A549 (cell line): Measurements from ENCODE around the gene RPL13A. TPM values are rescaled to one million over a fixed set of nuclear protein-coding genes. Genes with fewer than 3 reads are reported as not detected.

ENCODE experiments used
- ATAC-seq, 2 experiments: fragments of 200-7000 bp in 1 of 2; fragments of >200 bp in 1 of 2; cut with Nextera tagmentation in 1 of 2; cut with Tn5 transposase in 1 of 2; 3 replicates each; pipeline versions ENCODE4 v1.8.0 to v1.9.1; 2018 to 2020; ENCODE audit warnings: mild to moderate bottlenecking in 1 of 2, moderate library complexity in 1 of 2
- CTCF ChIA-PET: fragments of 300-600 bp; sonication (Branson Sonifier 250); formaldehyde crosslinking; extraction: SDS; loops from one replicate; lab custom pipeline; 2021; ENCODE audit warnings: antibody characterized with exemption, inconsistent platforms; lab: Yijun Ruan, JAX
- POLR2A ChIA-PET: fragments of 350-600 bp; formaldehyde crosslinking; extraction: SDS; loops from one replicate; lab custom pipeline; 2021; ENCODE audit warnings: antibody characterized with exemption, inconsistent platforms; lab: Yijun Ruan, JAX
- DNase-seq, 2 experiments: peaks; one replicate each; pipeline versions ENCODE4 v3.0.0 to v3.0.0-alpha.2; 2011 to 2016; ENCODE audit warnings: low read depth in 1 of 2, low spot score in 1 of 2
- FAIRE-seq: peaks from 2 replicates; lab custom pipeline; 2011; peaks lifted over from hg19 to GRCh38; lab: Jason Lieb, UNC
- H3K27ac ChIP-seq, 2 experiments: fragments of >200 bp; sonication (Bioruptor Twin); formaldehyde crosslinking; 3 replicates each; pipeline ENCODE4 v1.5.1; 2016 to 2017
- H3K4me1 ChIP-seq: fragments of >200 bp; sonication (Bioruptor Twin); formaldehyde crosslinking; 3 replicates; pipeline ENCODE4 v1.6.1; 2016
- H3K4me2 ChIP-seq: fragments of >200 bp; sonication (Bioruptor Twin); formaldehyde crosslinking; 3 replicates; pipeline ENCODE4 v1.6.1; 2016
- H3K4me3 ChIP-seq: fragments of >200 bp; sonication (Bioruptor Twin); formaldehyde crosslinking; 3 replicates; pipeline ENCODE4 v1.5.1; 2016
- H3K9me3 ChIP-seq: fragments of >200 bp; sonication (Bioruptor Twin); formaldehyde crosslinking; 3 replicates; pipeline ENCODE4 v1.6.1; 2016
- BCL3 ChIP-seq: fragments of >200 bp; sonication (Bioruptor Twin); formaldehyde crosslinking; IDR thresholded peaks from 3 replicates; pipeline ENCODE4 v1.6.1; 2016
- BHLHE40 ChIP-seq: IDR thresholded peaks from 2 replicates; pipeline ENCODE4 v1.6.1; 2012; ENCODE audit warnings: low read depth, low read length, inconsistent platforms
- CTCF ChIP-seq: fragments of >200 bp; sonication (Bioruptor Twin); formaldehyde crosslinking; IDR thresholded peaks from 3 replicates; pipeline ENCODE4 v1.5.1; 2016
- E2F6 ChIP-seq: IDR thresholded peaks from 2 replicates; pipeline ENCODE4 v1.6.1; 2012; ENCODE audit warnings: low read depth, borderline replicate concordance
- ESRRA ChIP-seq: fragments of 150-350 bp; IDR thresholded peaks from 2 replicates; pipeline ENCODE4 v1.6.1; 2014; ENCODE audit warnings: mild to moderate bottlenecking, low read length, borderline replicate concordance
- FOSB ChIP-seq: fragments of 250-450 bp; sonication (Bioruptor Pico); IDR thresholded peaks from 2 replicates; pipeline ENCODE4 v1.5.0; 2020; ENCODE audit warnings: mild to moderate bottlenecking, moderate library complexity
- GATA3 ChIP-seq: IDR thresholded peaks from 2 replicates; pipeline ENCODE4 v1.6.1; 2012; ENCODE audit warnings: borderline replicate concordance
- HES2 ChIP-seq: fragments of >200 bp; sonication (Bioruptor Twin); formaldehyde crosslinking; IDR thresholded peaks from 2 replicates; pipeline ENCODE4 v1.6.1; 2016
- HEYL ChIP-seq: fragments of 250-450 bp; sonication (Bioruptor Pico); IDR thresholded peaks from 2 replicates; pipeline ENCODE4 v1.8.0; 2021; ENCODE audit warnings: mild to moderate bottlenecking, moderate library complexity
- HOXA7 ChIP-seq: fragments of 250-450 bp; sonication (Bioruptor Pico); IDR thresholded peaks from 2 replicates; pipeline ENCODE4 v1.5.0; 2020; ENCODE audit warnings: mild to moderate bottlenecking, moderate library complexity
- KDM1A ChIP-seq: fragments of 200-600 bp; sonication (generic); IDR thresholded peaks from 2 replicates; pipeline ENCODE4 v1.6.1; 2016; ENCODE audit warnings: low read depth, mild to moderate bottlenecking
- MAX ChIP-seq: IDR thresholded peaks from 2 replicates; pipeline ENCODE4 v1.6.1; 2012
- MAZ ChIP-seq: fragments of 150-350 bp; IDR thresholded peaks from 2 replicates; pipeline ENCODE4 v1.6.1; 2014; ENCODE audit warnings: antibody characterized with exemption, low read depth, low read length, borderline replicate concordance
- MYC ChIP-seq: IDR thresholded peaks from 2 replicates; pipeline ENCODE4 v1.6.1; 2012; ENCODE audit warnings: mild to moderate bottlenecking, inconsistent platforms, low read length, improper control_type of control experiment, borderline replicate concordance
- NPAS2 ChIP-seq: fragments of 250-450 bp; sonication (Bioruptor Pico); IDR thresholded peaks from 2 replicates; pipeline ENCODE4 v1.8.0; 2022; ENCODE audit warnings: mild to moderate bottlenecking, moderate library complexity, borderline replicate concordance
- NR3C1 ChIP-seq: fragments of >200 bp; sonication (Bioruptor Twin); formaldehyde crosslinking; IDR thresholded peaks from 3 replicates; pipeline ENCODE4 v1.6.1; 2017
- PHF8 ChIP-seq: fragments of 200-600 bp; sonication (generic); IDR thresholded peaks from 2 replicates; pipeline ENCODE4 v1.6.1; 2016; ENCODE audit warnings: low read depth, mild to moderate bottlenecking, antibody characterized with exemption, moderate library complexity, borderline replicate concordance
- POLR2AphosphoS2 ChIP-seq: conservative IDR thresholded peaks from 2 replicates; pipeline ENCODE4 v1.6.1; 2012; ENCODE audit warnings: low read length, improper control_type of control experiment, inconsistent platforms
- RARB ChIP-seq: fragments of 250-450 bp; sonication (Bioruptor Pico); IDR thresholded peaks from 2 replicates; pipeline ENCODE4 v1.8.0; 2021; ENCODE audit warnings: mild to moderate bottlenecking, moderate library complexity
- SREBF2 ChIP-seq: fragments of 450-650 bp; IDR thresholded peaks from 2 replicates; pipeline ENCODE4 v1.6.1; 2014; ENCODE audit warnings: mild to moderate bottlenecking, moderate library complexity
- TFCP2L1 ChIP-seq: fragments of 250-450 bp; sonication (Bioruptor Pico); IDR thresholded peaks from 2 replicates; pipeline ENCODE4 v1.5.0; 2021; ENCODE audit warnings: mild to moderate bottlenecking
- ZSCAN20 ChIP-seq: fragments of 250-450 bp; sonication (Bioruptor Pico); IDR thresholded peaks from 2 replicates; pipeline ENCODE4 v1.8.0; 2022; ENCODE audit warnings: mild to moderate bottlenecking, moderate library complexity
- WGBS: methylation state at CpG from one replicate; pipeline ENCODE4 v1.1.6; 2017; ENCODE audit errors: missing lambda C conversion rate; 5-methylcytosine and 5-hydroxymethylcytosine counted together
- polyA plus RNA-seq, 4 experiments: library from polyadenylated mRNA; depleted of rRNA in 3 of 4; stranded (reverse); fragments of >200 nt; fragmentation: RNase III in 1 of 4; extraction: RNeasy Plus Mini Kit Qiagen cat#74134 plus additional on column Dnase treatment in 1 of 4; gene quantifications; 2 replicates in 3 of 4; 3 replicates in 1 of 4; pipeline ENCODE4 v1.2.3, GENCODE V29; 2011 to 2017

RPL13A gene
- polyA plus RNA-seq, 2 of the 4 experiments (the other 2 are of a cell fraction), result 3,595 to 5,410 TPM

GRCh38 chr19:49489601-49490167 is 2.3 kb downstream of the RPL13A start:
- DNase-seq (peak in 1 of 2 experiments; percentile 78), FAIRE-seq (no peak), ATAC-seq (peak in 1 of 2 experiments; percentile 9; a peak in 3 of 6 replicates)
- POLR2A ChIA-PET, result interaction anchor here (1.3 kb wide), 1 partner anchor 11 kb away, joined by 3 read pairs; no protein-coding TSS in a partner anchor
- peak; percentile 29; the same call in 2 of the 3 replicates for TF ChIP-seq CTCF
- TF ChIP-seq NPAS2 (CRISPR knock-in tag), result 0 out of 2 replicates have a peak, but pooled peaks have one; percentile 25
- peak; percentile 83; the same call in 1 of the 2 replicates for TF ChIP-seq FOSB (CRISPR knock-in tag)
- no peak; the same call in 2 of the 3 replicates for TF ChIP-seq BCL3
- TF ChIP-seq HES2, result no peak
- no peak for TF ChIP-seq E2F6
- TF ChIP-seq HOXA7 (CRISPR knock-in tag), result peak; percentile 92
- no peak for TF ChIP-seq NR3C1
- TF ChIP-seq TFCP2L1, result 0 out of 2 replicates have a peak, but pooled peaks have one; percentile 31
- TF ChIP-seq MYC, result peak; percentile 75; the same call in 1 of the 2 replicates
- TF ChIP-seq MAZ, result 0 out of 2 replicates have a peak, but pooled peaks have one; percentile 25
- 0 out of 2 replicates have a peak, but pooled peaks have one; percentile 10 for TF ChIP-seq GATA3
- 0 out of 2 replicates have a peak, but pooled peaks have one; percentile 51 for TF ChIP-seq RARB (CRISPR knock-in tag)
- TF ChIP-seq MAX, result peak; percentile 69
- no peak for TF ChIP-seq PHF8
- peak; percentile 88; the same call in 1 of the 2 replicates for TF ChIP-seq POLR2AphosphoS2
- no peak for TF ChIP-seq HEYL (CRISPR knock-in tag)
- Histone ChIP-seq H3K4me2 (peak overlapping the region; percentile 80), H3K9me3 (no peaks in the 10 kb centered on the region), H3K4me1 (peaks cover 29% of the 10 kb centered on the region), H3K27ac (peak overlapping the region; percentile 94 to 95), H3K4me3 (peak overlapping the region; percentile 71)
- WGBS, result 14% methylated on average over 15 of the region's 15 CpGs
- CTCF ChIA-PET, result interaction anchor here (0.5 to 2.4 kb wide), 4 partner anchors 11 to 189 kb away, joined by 3 to 11 read pairs (median 4); partner anchors contain the start of gene FLT3LG

- no peak for TF ChIP-seq ZSCAN20 (CRISPR knock-in tag)
- TF ChIP-seq SREBF2, result no peak
- TF ChIP-seq TFCP2L1, result peak; percentile 26; the same call in 1 of the 2 replicates
- TF ChIP-seq BCL3, result 0 out of 3 replicates have a peak, but pooled peaks have one; percentile 24
- no peak for TF ChIP-seq ESRRA
- no peak for TF ChIP-seq BHLHE40
- no peak for TF ChIP-seq KDM1A
- TF ChIP-seq, all 56 proteins: peak for 2
- Histone ChIP-seq H3K27ac (peak overlapping the region; percentile 94 to 95), H3K4me3 (peak overlapping the region; percentile 71), H3K4me1 (peaks cover 30% of the 10 kb centered on the region), H3K9me3 (no peaks in the 10 kb centered on the region), H3K4me2 (peak overlapping the region; percentile 80)
- ATAC-seq (no peak), FAIRE-seq (no peak), DNase-seq (no peak)
- 84% methylated on average over 27 of the region's 27 CpGs for WGBS
- ChIA-PET CTCF (no interaction called here), POLR2A (no interaction called here)
Measured at GRCh38 chr19:49490287-49491029, 3.0 kb downstream of the RPL13A start.
